Adrenal gland (tissue), 12 donors: ENCODE results near the gene COG1. TPM values are rescaled to one million over a fixed set of nuclear protein-coding genes. Genes with fewer than 3 reads are reported as not detected.
A peak's percentile ranks its signal among the peaks of the same experiment; 100 is the strongest.

Experiments used
- DNase-seq, 7 donors: peaks; one replicate each; pipeline ENCODE4 v3.0.0-alpha.2; 2019 to 2020
- H3K27ac ChIP-seq, 5 donors: fragments of 200-600 bp; sonication (generic) in 4 of 5; 1 replicate in 3 of 5; 2 replicates in 2 of 5; pipeline versions ENCODE4 v1.5.1 to v1.8.0; 2016 to 2020; ENCODE audit warnings: mild to moderate bottlenecking in 1 of 5
- H3K27me3 ChIP-seq: fragments of 200-600 bp; 2 replicates; pipeline ENCODE4 v1.8.0; 2021
- H3K36me3 ChIP-seq, 2 donors: fragments of 200-600 bp; replicated peaks in 1 of 2; 1 replicate in 1 of 2; 2 replicates in 1 of 2; pipeline versions ENCODE4 v1.5.1 to v1.8.0; 2018 to 2022
- H3K4me1 ChIP-seq, 2 donors: fragments of 200-600 bp; replicated peaks in 1 of 2; 1 replicate in 1 of 2; 2 replicates in 1 of 2; pipeline versions ENCODE4 v1.5.1 to v1.8.0; 2018 to 2021
- H3K4me3 ChIP-seq, 4 donors: fragments of 200-600 bp; sonication (generic) in 3 of 4; one replicate each; pipeline ENCODE4 v1.5.1; 2016 to 2018
- H3K9me3 ChIP-seq, 3 donors: fragments of 200-600 bp; sonication (generic) in 1 of 3; replicated peaks in 1 of 3; 1 replicate in 2 of 3; 2 replicates in 1 of 3; pipeline versions ENCODE4 v1.5.1 to v1.8.0; 2016 to 2021
- CTCF ChIP-seq, 6 experiments: fragments of 450-650 bp in 4 of 6; fragments of 200-600 bp in 2 of 6; sonication (generic) in 1 of 6; IDR thresholded peaks; 1 replicate in 5 of 6; 2 replicates in 1 of 6; pipeline versions ENCODE4 v1.5.1 to v1.8.0; 2016 to 2021; ENCODE audit warnings: antibody characterized with exemption in 6 of 6, mild to moderate bottlenecking in 2 of 6, moderate library complexity in 1 of 6
- POLR2A ChIP-seq, 2 donors: fragments of 450-650 bp; IDR thresholded peaks; one replicate each; pipeline ENCODE4 v1.6.1; 2017; ENCODE audit warnings: antibody characterized with exemption in 2 of 2, mild to moderate bottlenecking in 2 of 2, moderate library complexity in 1 of 2
- WGBS, 4 donors: extraction: QIAGEN DNeasy Blood & Tissue Kit in 2 of 4; methylation state at CpG; one replicate each; pipeline versions ENCODE4 v1.1.5 to v1.1.7; 2013 to 2017; 5-methylcytosine and 5-hydroxymethylcytosine counted together
- intact Hi-C, 2 donors: fragments of 100-400 bp; cut with DNase I; formaldehyde crosslinking; loops; one replicate each; pipeline versions ENCODE4 v1.14.1 to v1.15.0; 2022 to 2023
- polyA plus RNA-seq, 3 donors: library from polyadenylated mRNA; stranded (reverse); fragments of 200-250 nt in 2 of 3; fragments of 350-450 nt in 1 of 3; fragmentation: Illumina TruSeq in 1 of 3; extraction: RNeasy Lipid Tissue Mini Kit (QIAGEN cat#74804) in 1 of 3; gene quantifications; one replicate each; pipeline ENCODE4 v1.2.3, GENCODE V29; 2013 to 2014
- total RNA-seq, 9 donors: library from RNA; depleted of rRNA in 4 of 9; stranded (reverse); fragments of >200 nt in 4 of 9; fragments of 120-200 nt in 1 of 9; fragmentation: NEBNext Ultra II Directional in 1 of 9; extraction: Animal tissue kit (Norgen Biotek cat#: 25700) in 1 of 9; gene quantifications; one replicate each; pipeline versions ENCODE4 v1.1.0 to v1.2.4, GENCODE V29; 2013 to 2023
- donor health status: healthy with polysubstance abuse.
- donor health status: Bipolar disorder and iron deficiency.
- donor health status: DM: yes; HTN: yes; CAD: no.
- donor health status: DM: no; HTN: no; CAD: no.
- donor health status: DM: no; HTN: no; CAD: no.
- donor health status: DM: yes; HTN: yes; CAD: no.

The COG1 gene
- total and polyA plus RNA-seq, 12 donors, result 23.6 to 63.2 (median 52.9) TPM

- Histone ChIP-seq H3K4me3 (no peak overlapping the region), H3K4me1 (peaks cover 0 to 20% of the 10 kb centered on the region in 2 donors), H3K27ac (peak overlapping the region in 1 of 5 donors; percentile 9), H3K27me3 (no peaks in the 10 kb centered on the region), H3K36me3 (peaks cover 0 to 96% of the 10 kb centered on the region in 2 donors), H3K9me3 (no peaks in the 10 kb centered on the region)
- peak in 4 of 7 donors; percentile 42 to 59 (median 48) for DNase-seq
- intact Hi-C loops, result loop anchor here in 1 of 2 donors (5.0 kb wide), 1 partner anchor 164 kb away; no protein-coding TSS in a partner anchor
- TF ChIP-seq POLR2A (IDR thresholded peaks at IDR 0.05) (no peak), CTCF (IDR thresholded peaks at IDR 0.05) (no peak)
- 32 to 40% (median 38%) methylated on average over 8 of the region's 8 CpGs for WGBS, 4 donors
These were observed 10.4 kb downstream of the COG1 start for GRCh38 chr17:73203135-73203787.

GRCh38 chr17:73203788-73204479, 11.1 kb downstream of the COG1 start:
- intact Hi-C loops, result loop anchor here in 1 of 2 donors (5.0 kb wide), 1 partner anchor 163 kb away; no protein-coding TSS in a partner anchor
- WGBS, 4 donors, result 74 to 86% (median 80%) methylated on average over 10 of the region's 10 CpGs
- DNase-seq, result no peak
- Histone ChIP-seq H3K27ac (peak overlapping the region in 1 of 5 donors; percentile 9), H3K36me3 (peaks cover 0 to 96% of the 10 kb centered on the region in 2 donors), H3K4me1 (peaks cover 0 to 20% of the 10 kb centered on the region in 2 donors), H3K27me3 (no peaks in the 10 kb centered on the region), H3K4me3 (no peak overlapping the region), H3K9me3 (no peaks in the 10 kb centered on the region)
- no peak for TF ChIP-seq POLR2A (IDR thresholded peaks at IDR 0.05)
- no peak for TF ChIP-seq CTCF (IDR thresholded peaks at IDR 0.05)

- intact Hi-C loops, result no loop called here
- 86 to 95% (median 90%) methylated on average over 10 of the region's 10 CpGs for WGBS, 4 donors
- peaks cover 0 to 90% of the 10 kb centered on the region in 2 donors for H3K36me3 ChIP-seq
These were observed 12.7 kb downstream of the COG1 start for GRCh38 chr17:73205459-73205961.

More at GRCh38 chr17:73205459-73205961, 12.7 kb downstream of the COG1 start:
- peaks cover 0 to 26% of the 10 kb centered on the region in 2 donors for H3K4me1 ChIP-seq
- no peaks in the 10 kb centered on the region for H3K9me3 ChIP-seq
- no peaks in the 10 kb centered on the region for H3K27me3 ChIP-seq
- no peak for DNase-seq
- H3K27ac ChIP-seq, result no peak overlapping the region
- no peak overlapping the region for H3K4me3 ChIP-seq
- no peak for TF ChIP-seq POLR2A (IDR thresholded peaks at IDR 0.05)
- TF ChIP-seq CTCF (IDR thresholded peaks at IDR 0.05), result no peak
